ENCODE results near the gene SLITRK4. TPM values are rescaled to one million over a fixed set of nuclear protein-coding genes. Genes with fewer than 3 reads are reported as not detected.

SLITRK4 gene
- total and polyA plus RNA-seq, 5 donors: 0.38 to 1.5 (median 1.1) TPM

Other genes with a start within 250 kb of the SLITRK4 start
- gene SPANXN3, start 118.6 kb downstream of the SLITRK4 start, total RNA-seq: not detected
- gene SPANXN3, start 118.6 kb downstream of the SLITRK4 start, polyA plus RNA-seq: not detected
- not detected for gene SPANXN2, start 84.7 kb upstream of the SLITRK4 start, total RNA-seq
- not detected for gene SPANXN2, start 84.7 kb upstream of the SLITRK4 start, polyA plus RNA-seq
- not detected for gene UBE2NL, start 248.0 kb upstream of the SLITRK4 start, total RNA-seq
- gene UBE2NL, start 248.0 kb upstream of the SLITRK4 start, polyA plus RNA-seq: not detected